SU-DHL-6 (cell line): Measurements from ENCODE around the gene RAB41.
"Not testable (repeated sequence)": the region's sequence is repeated elsewhere in the genome, so short reads cannot be mapped to it uniquely, and the experiment has no call there.

ENCODE experiments used
- H2AFZ ChIP-seq: fragments of 200-600 bp; sonication (generic); 2 replicates; pipeline ENCODE4 v1.6.1; 2014; ENCODE audit warnings: low read depth, mild to moderate bottlenecking, moderate library complexity, mixed read lengths, antibody characterized with exemption, low read length; ENCODE audit not compliant: severe bottlenecking
- H3F3A ChIP-seq: fragments of 200-600 bp; shearing (Covaris generic); 2 replicates; pipeline ENCODE4 v1.6.0; 2016; ENCODE audit warnings: antibody characterized with exemption, mild to moderate bottlenecking; ENCODE audit not compliant: insufficient read depth
- H3K27ac ChIP-seq: fragments of 200-600 bp; sonication (generic); 2 replicates; pipeline ENCODE4 v1.5.1; 2016; ENCODE audit warnings: low read depth, mild to moderate bottlenecking, low read length, moderate library complexity, mixed read lengths
- H3K27me3 ChIP-seq: fragments of 200-600 bp; sonication (generic), shearing (Covaris generic); 2 replicates; pipeline ENCODE4 v1.6.0; 2014; ENCODE audit warnings: mild to moderate bottlenecking, low read length
- H3K36me3 ChIP-seq: fragments of 200-600 bp; sonication (generic); 2 replicates; pipeline ENCODE4 v1.6.1; 2014; ENCODE audit warnings: mild to moderate bottlenecking, low read length, mixed read lengths
- H3K4me2 ChIP-seq: fragments of 300-600, 200-600 bp; shearing (Covaris generic), sonication (generic); 2 replicates; pipeline ENCODE4 v1.6.0; 2014; ENCODE audit warnings: low read length, low read depth, mild to moderate bottlenecking; ENCODE audit not compliant: poor library complexity, severe bottlenecking
- H3K4me3 ChIP-seq: fragments of 200-600 bp; sonication (generic); 2 replicates; pipeline ENCODE4 v1.5.1; 2014; ENCODE audit warnings: antibody characterized with exemption, low read length, mild to moderate bottlenecking, mixed read lengths; ENCODE audit not compliant: insufficient read depth, poor library complexity, severe bottlenecking
- H3K79me2 ChIP-seq: fragments of 200-600 bp; sonication (generic); 2 replicates; pipeline ENCODE4 v1.6.1; 2014; ENCODE audit warnings: mild to moderate bottlenecking, low read length, moderate library complexity; ENCODE audit not compliant: insufficient read depth
- H3K9ac ChIP-seq: fragments of 200-600 bp; sonication (generic); 2 replicates; pipeline ENCODE4 v1.7.0; 2014; ENCODE audit warnings: mild to moderate bottlenecking, low read length
- H3K9me2 ChIP-seq: fragments of 200-600 bp; sonication (generic); replicated peaks from 2 replicates; pipeline ENCODE4 v1.6.1; 2014; ENCODE audit warnings: low read length; ENCODE audit not compliant: insufficient read depth
- H3K9me3 ChIP-seq: fragments of 200-600 bp; sonication (generic); 2 replicates; pipeline ENCODE4 v1.6.1; 2014; ENCODE audit warnings: low read length, mixed read lengths; ENCODE audit not compliant: insufficient read depth
- H4K20me1 ChIP-seq: fragments of 200-600 bp; sonication (generic); 2 replicates; pipeline ENCODE4 v1.6.1; 2014; ENCODE audit warnings: low read depth, mild to moderate bottlenecking, antibody characterized with exemption, low read length, moderate library complexity, mixed read lengths
- CTCF ChIP-seq: fragments of 200-600 bp; sonication (generic); IDR thresholded peaks from one replicate; pipeline ENCODE4 v1.5.1; 2017; ENCODE audit warnings: antibody characterized with exemption, mild to moderate bottlenecking, low read length, moderate library complexity; ENCODE audit not compliant: insufficient read depth, poor library complexity, severe bottlenecking
- EZH2phosphoT487 ChIP-seq: fragments of 200-600 bp; sonication (generic), shearing (Covaris generic); conservative IDR thresholded peaks from 2 replicates; pipeline ENCODE4 v1.6.1; 2018; ENCODE audit warnings: mild to moderate bottlenecking, antibody characterized with exemption, low read length, moderate library complexity, mixed read lengths

The RAB41 gene

GRCh38 chrX:70241501-70241900 lies 40.5 kb upstream of the RAB41 start:
- H3K27me3 ChIP-seq, result no peaks in the 10 kb centered on the region
- no peak overlapping the region for H3K4me2 ChIP-seq
- TF ChIP-seq CTCF (no peak), EZH2phosphoT487 (no peak)
- no peak overlapping the region for H2AFZ ChIP-seq
- H4K20me1 ChIP-seq, result no peaks in the 10 kb centered on the region
- no peaks in the 10 kb centered on the region for H3K9me3 ChIP-seq
- H3K4me3 ChIP-seq, result no peak overlapping the region
- H3K79me2 ChIP-seq, result no peaks in the 10 kb centered on the region
- H3K9ac ChIP-seq, result no peak overlapping the region
- H3F3A ChIP-seq, result no peaks in the 10 kb centered on the region
- no peaks in the 10 kb centered on the region for H3K9me2 ChIP-seq
- no peak overlapping the region for H3K27ac ChIP-seq
- no peaks in the 10 kb centered on the region for H3K36me3 ChIP-seq

- H3K4me3 ChIP-seq, H3K9ac ChIP-seq, H4K20me1 ChIP-seq, H2AFZ ChIP-seq, H3K9me3 ChIP-seq, H3K27me3 ChIP-seq, H3K36me3 ChIP-seq, H3K27ac ChIP-seq, H3K4me2 ChIP-seq, H3K79me2 ChIP-seq, H3F3A ChIP-seq, H3K9me2 ChIP-seq: not testable (repeated sequence)
Observed at GRCh38 chrX:70243601-70244000, 38.4 kb upstream of the RAB41 start.

- H3K4me2 ChIP-seq, result no peak overlapping the region
- H3F3A ChIP-seq, result no peaks in the 10 kb centered on the region
- no peak overlapping the region for H2AFZ ChIP-seq
- TF ChIP-seq EZH2phosphoT487 (no peak), CTCF (no peak)
- no peak overlapping the region for H3K4me3 ChIP-seq
- H3K9me3 ChIP-seq, result no peaks in the 10 kb centered on the region
- no peaks in the 10 kb centered on the region for H4K20me1 ChIP-seq
- no peak overlapping the region for H3K27ac ChIP-seq
- H3K79me2 ChIP-seq, result no peaks in the 10 kb centered on the region
- H3K27me3 ChIP-seq, result no peaks in the 10 kb centered on the region
- no peaks in the 10 kb centered on the region for H3K36me3 ChIP-seq
- no peaks in the 10 kb centered on the region for H3K9me2 ChIP-seq
- H3K9ac ChIP-seq, result no peak overlapping the region
Observed at GRCh38 chrX:70244881-70245280, 37.1 kb upstream of the RAB41 start.

- H3K9me2 ChIP-seq, result no peaks in the 10 kb centered on the region
- no peaks in the 10 kb centered on the region for H3K36me3 ChIP-seq
- no peak overlapping the region for H3K9ac ChIP-seq
- H3K4me3 ChIP-seq, result no peak overlapping the region
- no peak overlapping the region for H3K4me2 ChIP-seq
- H3K27me3 ChIP-seq, result no peaks in the 10 kb centered on the region
- no peaks in the 10 kb centered on the region for H3K9me3 ChIP-seq
- TF ChIP-seq EZH2phosphoT487, result no peak
- no peak for TF ChIP-seq CTCF
- H2AFZ ChIP-seq, result no peak overlapping the region
- no peaks in the 10 kb centered on the region for H3K79me2 ChIP-seq
- no peaks in the 10 kb centered on the region for H3F3A ChIP-seq
- no peaks in the 10 kb centered on the region for H4K20me1 ChIP-seq
- H3K27ac ChIP-seq, result no peak overlapping the region
Observed at GRCh38 chrX:70247252-70247651, 34.7 kb upstream of the RAB41 start.
